Type B pancreatic cell (in vitro differentiated cells): ENCODE results near the gene CLK2. TPM values are rescaled to one million over a fixed set of nuclear protein-coding genes. Genes with fewer than 3 reads are reported as not detected.
A peak's percentile ranks its signal among the peaks of the same experiment; 100 is the strongest.

Experiments
- DNase-seq: peaks from one replicate; pipeline ENCODE4 v3.0.0; 2021; ENCODE audit warnings: mixed read lengths; ENCODE audit not compliant: unreplicated experiment; ENCODE audit errors: extremely low spot score
- H3K27ac Mint-ChIP-seq: 2 replicates; pipeline ENCODE4 v1.8.0; 2021; ENCODE audit warnings: mild to moderate bottlenecking, mixed read lengths
- H3K27me3 Mint-ChIP-seq: 2 replicates; pipeline ENCODE4 v1.8.0; 2021; ENCODE audit warnings: mixed read lengths
- H3K36me3 Mint-ChIP-seq: 2 replicates; pipeline ENCODE4 v1.8.0; 2021; ENCODE audit warnings: mixed read lengths
- H3K4me1 Mint-ChIP-seq: one replicate; pipeline ENCODE4 v1.8.0; 2021; ENCODE audit warnings: mixed read lengths; ENCODE audit not compliant: unreplicated experiment
- H3K4me3 Mint-ChIP-seq: 2 replicates; pipeline ENCODE4 v1.8.0; 2021; ENCODE audit warnings: mild to moderate bottlenecking, mixed read lengths
- H3K9me3 Mint-ChIP-seq: 2 replicates; pipeline ENCODE4 v1.8.0; 2021; ENCODE audit warnings: mixed read lengths
- total RNA-seq: library from RNA; stranded (reverse); gene quantifications from 2 replicates; pipeline ENCODE4 v1.2.1, GENCODE V29; 2021; ENCODE audit warnings: low replicate concordance
- TF ChIP-seq, protein P1 (sequence below): fragments of 200-600 bp; sonication (generic); conservative IDR thresholded peaks from 2 replicates; pipeline ENCODE4 v1.5.0; 2021; ENCODE audit warnings: antibody characterized with exemption, mild to moderate bottlenecking

Gene CLK2
- total RNA-seq, 1 donor from 2014 or later, result 96.8 TPM

DNA sequence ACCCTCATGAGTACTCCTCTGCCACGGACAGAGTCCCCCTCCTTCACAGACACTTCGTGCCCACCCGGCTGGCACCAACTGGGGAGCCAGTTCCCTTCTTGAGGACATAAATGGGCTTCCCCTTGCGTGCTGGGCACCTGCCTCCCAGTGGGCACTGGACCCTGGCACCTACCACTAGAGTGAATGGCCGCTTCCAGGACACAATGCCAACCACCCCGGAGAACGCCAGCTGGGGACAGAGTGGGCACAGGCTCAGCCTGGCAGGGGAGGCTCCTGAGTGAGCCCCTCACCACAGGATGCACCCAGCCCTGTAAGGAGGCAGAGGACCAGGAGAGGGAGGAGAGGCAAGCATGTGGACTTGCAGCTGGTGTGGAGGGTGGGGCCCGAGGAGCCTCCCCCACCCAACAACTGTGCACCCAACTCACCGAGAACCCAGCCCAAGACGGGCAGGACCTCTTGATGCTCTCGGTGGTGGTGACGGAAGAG, 19.0 kb downstream of the CLK2 start:
- Mint-ChIP-seq H3K9me3 (no peaks in the 10 kb centered on the region), H3K4me3 (peak overlapping the region; percentile 91), H3K27me3 (no peaks in the 10 kb centered on the region), H3K4me1 (peaks cover 33% of the 10 kb centered on the region), H3K27ac (peak overlapping the region; percentile 61), H3K36me3 (peaks cover 12% of the 10 kb centered on the region)
- DNase-seq, result no peak
- TF ChIP-seq, protein P1, sequence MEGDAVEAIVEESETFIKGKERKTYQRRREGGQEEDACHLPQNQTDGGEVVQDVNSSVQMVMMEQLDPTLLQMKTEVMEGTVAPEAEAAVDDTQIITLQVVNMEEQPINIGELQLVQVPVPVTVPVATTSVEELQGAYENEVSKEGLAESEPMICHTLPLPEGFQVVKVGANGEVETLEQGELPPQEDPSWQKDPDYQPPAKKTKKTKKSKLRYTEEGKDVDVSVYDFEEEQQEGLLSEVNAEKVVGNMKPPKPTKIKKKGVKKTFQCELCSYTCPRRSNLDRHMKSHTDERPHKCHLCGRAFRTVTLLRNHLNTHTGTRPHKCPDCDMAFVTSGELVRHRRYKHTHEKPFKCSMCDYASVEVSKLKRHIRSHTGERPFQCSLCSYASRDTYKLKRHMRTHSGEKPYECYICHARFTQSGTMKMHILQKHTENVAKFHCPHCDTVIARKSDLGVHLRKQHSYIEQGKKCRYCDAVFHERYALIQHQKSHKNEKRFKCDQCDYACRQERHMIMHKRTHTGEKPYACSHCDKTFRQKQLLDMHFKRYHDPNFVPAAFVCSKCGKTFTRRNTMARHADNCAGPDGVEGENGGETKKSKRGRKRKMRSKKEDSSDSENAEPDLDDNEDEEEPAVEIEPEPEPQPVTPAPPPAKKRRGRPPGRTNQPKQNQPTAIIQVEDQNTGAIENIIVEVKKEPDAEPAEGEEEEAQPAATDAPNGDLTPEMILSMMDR, result no peak

DNA sequence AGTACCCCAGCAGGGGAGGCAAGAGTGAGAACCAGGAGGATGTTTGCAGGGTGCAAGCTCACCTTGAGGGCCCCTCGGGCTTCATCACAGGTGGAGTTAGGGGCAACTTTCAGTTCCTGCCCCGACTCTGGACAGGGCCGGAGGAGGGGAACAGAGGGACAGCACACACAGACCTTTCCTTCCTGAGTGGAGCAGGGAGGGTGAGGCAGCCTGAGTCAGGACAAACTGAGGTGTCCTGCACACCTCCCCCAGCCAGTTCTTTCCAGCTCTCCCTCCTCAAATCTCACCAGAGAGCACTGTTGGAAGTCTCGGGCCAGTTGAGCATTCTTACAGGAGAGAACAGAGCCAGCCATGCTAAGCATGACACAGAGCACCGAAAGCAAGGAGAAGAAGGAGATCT, 19.5 kb downstream of the CLK2 start:
- Mint-ChIP-seq H3K27ac (peak overlapping the region; percentile 61), H3K4me3 (peak overlapping the region; percentile 91), H3K27me3 (no peaks in the 10 kb centered on the region), H3K9me3 (no peaks in the 10 kb centered on the region), H3K4me1 (peaks cover 33% of the 10 kb centered on the region), H3K36me3 (peaks cover 12% of the 10 kb centered on the region)
- TF ChIP-seq, protein P1, result no peak
- DNase-seq, result no peak

DNA sequence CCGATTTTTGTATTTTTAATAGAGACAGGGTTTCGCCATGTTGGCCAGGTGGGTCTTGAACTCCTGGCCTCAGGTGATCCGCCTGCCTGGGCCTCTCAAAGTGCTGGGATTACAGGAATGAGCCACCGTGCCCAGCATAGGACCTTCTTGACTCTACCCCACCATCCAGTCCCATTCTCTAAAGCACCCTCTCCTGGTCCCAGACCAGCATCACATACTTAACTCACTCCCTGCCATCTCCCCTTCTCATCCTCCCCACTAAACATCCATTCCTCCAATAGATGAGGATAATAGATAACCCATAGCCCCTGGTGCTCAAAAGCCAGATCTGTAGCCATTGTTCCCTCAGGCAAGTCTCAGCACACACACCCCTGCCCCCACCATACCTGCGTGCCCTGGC, 20.1 kb downstream of the CLK2 start:
- H3K9me3 Mint-ChIP-seq, result no peaks in the 10 kb centered on the region
- no peaks in the 10 kb centered on the region for H3K27me3 Mint-ChIP-seq
- H3K36me3 Mint-ChIP-seq, result peaks cover 8% of the 10 kb centered on the region
- H3K27ac Mint-ChIP-seq, result peak overlapping the region; percentile 61
- TF ChIP-seq, protein P1, result no peak
- peaks cover 33% of the 10 kb centered on the region for H3K4me1 Mint-ChIP-seq
- DNase-seq, result no peak
- H3K4me3 Mint-ChIP-seq, result peak overlapping the region; percentile 91

DNA sequence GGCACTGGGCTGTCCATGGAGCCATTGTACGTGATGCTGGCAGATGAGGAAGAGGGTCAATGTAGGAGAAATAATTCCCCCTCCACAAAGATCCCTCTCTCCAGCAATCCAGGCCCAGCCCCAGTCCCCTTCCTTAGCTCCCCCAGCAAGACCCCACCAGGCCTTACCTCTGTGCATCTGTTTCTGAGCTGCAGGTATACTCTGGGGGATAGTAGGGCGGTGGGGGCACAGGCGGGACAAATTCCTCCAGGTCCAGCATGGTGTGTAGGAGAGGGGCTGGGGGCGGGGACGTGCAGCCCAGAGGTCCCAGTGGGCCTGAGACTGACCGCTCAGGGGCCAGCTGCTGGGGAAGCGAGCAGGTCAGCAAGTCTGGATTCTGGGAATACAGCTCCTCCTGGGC, 21.7 kb downstream of the CLK2 start:
- Mint-ChIP-seq H3K4me1 (peaks cover 31% of the 10 kb centered on the region), H3K27ac (no peak overlapping the region), H3K27me3 (no peaks in the 10 kb centered on the region), H3K9me3 (no peaks in the 10 kb centered on the region), H3K4me3 (no peak overlapping the region), H3K36me3 (peaks cover 3% of the 10 kb centered on the region)
- TF ChIP-seq, protein P1, result no peak
- no peak for DNase-seq

DNA sequence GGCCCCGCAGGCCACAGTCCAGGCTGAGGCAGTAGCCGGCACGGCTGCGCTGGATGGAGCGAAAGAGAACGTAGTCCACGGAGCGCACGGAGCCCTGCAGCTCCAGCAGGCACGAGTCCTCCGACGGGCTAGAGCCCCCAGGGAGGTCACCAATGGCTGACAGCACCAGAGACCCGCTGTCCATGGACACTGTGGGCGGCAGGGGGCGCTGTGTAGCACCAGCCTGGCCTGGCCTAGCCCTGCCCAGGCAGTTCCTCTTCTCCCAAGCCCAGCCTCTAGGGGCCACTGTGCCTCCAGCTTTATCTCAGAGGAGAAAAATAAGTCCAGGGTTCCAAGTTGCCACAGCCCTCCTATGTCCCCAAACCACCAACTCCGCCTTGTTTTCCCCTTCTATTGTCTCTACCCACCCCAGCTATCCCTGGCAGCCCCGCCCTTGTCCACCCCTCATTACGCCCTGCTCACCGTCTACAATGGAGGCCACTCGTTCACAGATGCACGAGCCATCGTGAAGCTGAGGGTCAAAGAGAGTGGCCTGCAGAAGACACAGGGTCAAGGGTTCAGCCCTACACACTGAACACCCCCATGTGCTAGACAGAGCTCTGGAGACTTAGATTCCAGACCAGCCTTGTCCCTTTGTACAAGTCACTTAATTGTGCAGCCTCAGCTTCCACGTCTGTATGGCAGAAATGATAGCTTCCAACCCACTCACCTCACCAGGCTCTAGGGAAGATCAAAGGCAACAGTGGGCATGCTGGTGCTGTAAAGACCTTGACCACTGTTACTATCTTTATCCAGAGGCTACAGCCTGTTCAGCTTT, 22.5 kb downstream of the CLK2 start:
- peaks cover 25% of the 10 kb centered on the region for H3K4me1 Mint-ChIP-seq
- no peaks in the 10 kb centered on the region for H3K9me3 Mint-ChIP-seq
- TF ChIP-seq, protein P1, result peak; percentile 100
- H3K27ac Mint-ChIP-seq, result peak overlapping the region; percentile 71
- H3K4me3 Mint-ChIP-seq, result peak overlapping the region; percentile 76
- H3K27me3 Mint-ChIP-seq, result no peaks in the 10 kb centered on the region
- peaks cover 3% of the 10 kb centered on the region for H3K36me3 Mint-ChIP-seq
- DNase-seq, result peak; percentile 97
